ENCODE measurements around the gene SLC6A15.

- TF ChIP-seq CTCF (IDR thresholded peaks at IDR 0.05) (no peak), EZH2 (IDR thresholded peaks at IDR 0.05; ENCODE audit: borderline replicate concordance, insufficient read depth, low read depth, low read length, poor library complexity, severe bottlenecking) (no peak)
Measured at GRCh38 chr12:84840356-84840755, 72.2 kb downstream of the SLC6A15 start.

Measured in B cell (primary cell).